ENCODE data around the gene SEPTIN8.

SEPTIN8 gene

GRCh38 chr5:132746954-132747615 is 30.0 kb downstream of the SEPTIN8 start, which contains the start of gene CCNI2:
Gene CCNI2, plus strand, starts transcription at chr5:132747426. Its CDS starts 70 bp downstream, at chr5:132747496.
- peak within 1 kb of the TSS; percentile 31 for H3K4me3 ChIP-seq (ENCODE audit: extremely low read depth, insufficient read depth, low read length, poor library complexity, severe bottlenecking)
- WGBS, 2 experiments (ENCODE audit: insufficient coverage in 2 of 2): 0% methylated on average over 29 to 32 of the region's 59 CpGs
- no peak within 1 kb of the TSS for H3K27ac ChIP-seq (ENCODE audit: low read depth, low read length, severe bottlenecking)
- no peaks in the 10 kb centered on the region for H3K36me3 ChIP-seq (ENCODE audit: control insufficient read depth, insufficient read depth, low read length)
- no peaks in the 10 kb centered on the region for H3K4me1 ChIP-seq (ENCODE audit: control insufficient read depth, insufficient read depth, low read length, poor library complexity, severe bottlenecking)
- no peaks in the 10 kb centered on the region for H3K9me3 ChIP-seq (ENCODE audit: control insufficient read depth, low read length)

- peak overlapping the region; percentile 31 for H3K4me3 ChIP-seq (ENCODE audit: extremely low read depth, insufficient read depth, low read length, poor library complexity, severe bottlenecking)
- no CpG with 5 or more reads among the region's 3 CpGs for WGBS, 2 experiments (ENCODE audit: insufficient coverage in 2 of 2)
Measured at GRCh38 chr5:132746592-132746953, 30.5 kb downstream of the SEPTIN8 start.

GRCh38 chr5:132744659-132745058 is 32.4 kb downstream of the SEPTIN8 start:
- Histone ChIP-seq H3K36me3 (ENCODE audit: control insufficient read depth, insufficient read depth, low read length) (no peaks in the 10 kb centered on the region), H3K4me3 (ENCODE audit: extremely low read depth, insufficient read depth, low read length, poor library complexity, severe bottlenecking) (no peak overlapping the region), H3K9me3 (ENCODE audit: control insufficient read depth, low read length) (no peaks in the 10 kb centered on the region), H3K4me1 (ENCODE audit: control insufficient read depth, insufficient read depth, low read length, poor library complexity, severe bottlenecking) (no peaks in the 10 kb centered on the region), H3K27ac (ENCODE audit: low read depth, low read length, severe bottlenecking) (no peak overlapping the region)
- WGBS, 2 experiments (ENCODE audit: insufficient coverage in 2 of 2): 71 to 90% methylated on average over 1 of the region's 2 CpGs

More at GRCh38 chr5:132746592-132746953, 30.5 kb downstream of the SEPTIN8 start:
- no peaks in the 10 kb centered on the region for H3K9me3 ChIP-seq (ENCODE audit: control insufficient read depth, low read length)
- H3K4me1 ChIP-seq (ENCODE audit: control insufficient read depth, insufficient read depth, low read length, poor library complexity, severe bottlenecking): no peaks in the 10 kb centered on the region
- no peak overlapping the region for H3K27ac ChIP-seq (ENCODE audit: low read depth, low read length, severe bottlenecking)
- no peaks in the 10 kb centered on the region for H3K36me3 ChIP-seq (ENCODE audit: control insufficient read depth, insufficient read depth, low read length)

- no peak overlapping the region for H3K27ac ChIP-seq (ENCODE audit: low read depth, low read length, severe bottlenecking)
- no peaks in the 10 kb centered on the region for H3K36me3 ChIP-seq (ENCODE audit: control insufficient read depth, insufficient read depth, low read length)
- H3K4me1 ChIP-seq (ENCODE audit: control insufficient read depth, insufficient read depth, low read length, poor library complexity, severe bottlenecking): no peaks in the 10 kb centered on the region
- H3K9me3 ChIP-seq (ENCODE audit: control insufficient read depth, low read length): no peaks in the 10 kb centered on the region
- H3K4me3 ChIP-seq (ENCODE audit: extremely low read depth, insufficient read depth, low read length, poor library complexity, severe bottlenecking): no peak overlapping the region
- 80 to 92% methylated on average over 1 to 2 of the region's 5 CpGs for WGBS, 2 experiments (ENCODE audit: insufficient coverage in 2 of 2)
Measured at GRCh38 chr5:132742626-132743025, 34.4 kb downstream of the SEPTIN8 start.

GRCh38 chr5:132742158-132742557 is 34.9 kb downstream of the SEPTIN8 start:
- Histone ChIP-seq H3K27ac (ENCODE audit: low read depth, low read length, severe bottlenecking) (no peak overlapping the region), H3K9me3 (ENCODE audit: control insufficient read depth, low read length) (no peaks in the 10 kb centered on the region), H3K4me3 (ENCODE audit: extremely low read depth, insufficient read depth, low read length, poor library complexity, severe bottlenecking) (no peak overlapping the region), H3K36me3 (ENCODE audit: control insufficient read depth, insufficient read depth, low read length) (no peaks in the 10 kb centered on the region), H3K4me1 (ENCODE audit: control insufficient read depth, insufficient read depth, low read length, poor library complexity, severe bottlenecking) (no peaks in the 10 kb centered on the region)
- WGBS, 2 experiments (ENCODE audit: insufficient coverage in 2 of 2): 67% methylated on average over 1 of the region's 2 CpGs; no CpG with 5 or more reads in 1 of the 2 experiments

GRCh38 chr5:132739232-132739631 is 37.8 kb downstream of the SEPTIN8 start:
- Histone ChIP-seq H3K36me3 (ENCODE audit: control insufficient read depth, insufficient read depth, low read length) (no peaks in the 10 kb centered on the region), H3K4me3 (ENCODE audit: extremely low read depth, insufficient read depth, low read length, poor library complexity, severe bottlenecking) (no peak overlapping the region), H3K4me1 (ENCODE audit: control insufficient read depth, insufficient read depth, low read length, poor library complexity, severe bottlenecking) (no peaks in the 10 kb centered on the region), H3K9me3 (ENCODE audit: control insufficient read depth, low read length) (no peaks in the 10 kb centered on the region), H3K27ac (ENCODE audit: low read depth, low read length, severe bottlenecking) (no peak overlapping the region)
- WGBS, 2 experiments (ENCODE audit: insufficient coverage in 2 of 2): 88 to 100% methylated on average over 1 of the region's 1 CpG

GRCh38 chr5:132737982-132738681 is 38.9 kb downstream of the SEPTIN8 start:
- H3K4me3 ChIP-seq (ENCODE audit: extremely low read depth, insufficient read depth, low read length, poor library complexity, severe bottlenecking): peak overlapping the region; percentile 76
- no peak overlapping the region for H3K27ac ChIP-seq (ENCODE audit: low read depth, low read length, severe bottlenecking)
- WGBS, 2 experiments (ENCODE audit: insufficient coverage in 2 of 2): 85 to 89% methylated on average over 5 to 6 of the region's 9 CpGs
- H3K9me3 ChIP-seq (ENCODE audit: control insufficient read depth, low read length): no peaks in the 10 kb centered on the region
- H3K4me1 ChIP-seq (ENCODE audit: control insufficient read depth, insufficient read depth, low read length, poor library complexity, severe bottlenecking): no peaks in the 10 kb centered on the region
- no peaks in the 10 kb centered on the region for H3K36me3 ChIP-seq (ENCODE audit: control insufficient read depth, insufficient read depth, low read length)

- H3K27ac ChIP-seq (ENCODE audit: low read depth, low read length, severe bottlenecking): no peak within 1 kb of the TSS
- H3K4me1 ChIP-seq (ENCODE audit: control insufficient read depth, insufficient read depth, low read length, poor library complexity, severe bottlenecking): no peaks in the 10 kb centered on the region
- H3K36me3 ChIP-seq (ENCODE audit: control insufficient read depth, insufficient read depth, low read length): no peaks in the 10 kb centered on the region
- H3K9me3 ChIP-seq (ENCODE audit: control insufficient read depth, low read length): no peaks in the 10 kb centered on the region
- WGBS, 2 experiments (ENCODE audit: insufficient coverage in 2 of 2): 1% methylated on average over 59 to 72 of the region's 81 CpGs
- peak within 1 kb of the TSS; percentile 76 for H3K4me3 ChIP-seq (ENCODE audit: extremely low read depth, insufficient read depth, low read length, poor library complexity, severe bottlenecking)
Measured at GRCh38 chr5:132736853-132737833, 39.9 kb downstream of the SEPTIN8 start, which contains the start of gene KIF3A. Gene KIF3A, minus strand, starts transcription at chr5:132737546. Its CDS starts 127 bp downstream, at chr5:132737419.

GRCh38 chr5:132734687-132735086 is 42.4 kb downstream of the SEPTIN8 start:
- Histone ChIP-seq H3K4me3 (ENCODE audit: extremely low read depth, insufficient read depth, low read length, poor library complexity, severe bottlenecking) (no peak overlapping the region), H3K36me3 (ENCODE audit: control insufficient read depth, insufficient read depth, low read length) (peaks cover 5% of the 10 kb centered on the region), H3K27ac (ENCODE audit: low read depth, low read length, severe bottlenecking) (no peak overlapping the region), H3K4me1 (ENCODE audit: control insufficient read depth, insufficient read depth, low read length, poor library complexity, severe bottlenecking) (no peaks in the 10 kb centered on the region), H3K9me3 (ENCODE audit: control insufficient read depth, low read length) (no peaks in the 10 kb centered on the region)
- WGBS, 2 experiments (ENCODE audit: insufficient coverage in 2 of 2): 100% methylated on average over 1 of the region's 2 CpGs; no CpG with 5 or more reads in 1 of the 2 experiments

GRCh38 chr5:132733499-132734148 is 43.4 kb downstream of the SEPTIN8 start:
- Histone ChIP-seq H3K4me3 (ENCODE audit: extremely low read depth, insufficient read depth, low read length, poor library complexity, severe bottlenecking) (no peak overlapping the region), H3K36me3 (ENCODE audit: control insufficient read depth, insufficient read depth, low read length) (peaks cover 5% of the 10 kb centered on the region), H3K27ac (ENCODE audit: low read depth, low read length, severe bottlenecking) (no peak overlapping the region), H3K4me1 (ENCODE audit: control insufficient read depth, insufficient read depth, low read length, poor library complexity, severe bottlenecking) (no peaks in the 10 kb centered on the region), H3K9me3 (ENCODE audit: control insufficient read depth, low read length) (no peaks in the 10 kb centered on the region)
- 80 to 100% methylated on average over 1 of the region's 2 CpGs for WGBS, 2 experiments (ENCODE audit: insufficient coverage in 2 of 2)
